ENCODE results near the gene VPS13A. TPM values are rescaled to one million over a fixed set of nuclear protein-coding genes. Genes with fewer than 3 reads are reported as not detected.
A peak's percentile ranks its signal among the peaks of the same experiment; 100 is the strongest.

Gene VPS13A
- total RNA-seq, 1 experiment from 2014 or later: 9.9 TPM

DNA sequence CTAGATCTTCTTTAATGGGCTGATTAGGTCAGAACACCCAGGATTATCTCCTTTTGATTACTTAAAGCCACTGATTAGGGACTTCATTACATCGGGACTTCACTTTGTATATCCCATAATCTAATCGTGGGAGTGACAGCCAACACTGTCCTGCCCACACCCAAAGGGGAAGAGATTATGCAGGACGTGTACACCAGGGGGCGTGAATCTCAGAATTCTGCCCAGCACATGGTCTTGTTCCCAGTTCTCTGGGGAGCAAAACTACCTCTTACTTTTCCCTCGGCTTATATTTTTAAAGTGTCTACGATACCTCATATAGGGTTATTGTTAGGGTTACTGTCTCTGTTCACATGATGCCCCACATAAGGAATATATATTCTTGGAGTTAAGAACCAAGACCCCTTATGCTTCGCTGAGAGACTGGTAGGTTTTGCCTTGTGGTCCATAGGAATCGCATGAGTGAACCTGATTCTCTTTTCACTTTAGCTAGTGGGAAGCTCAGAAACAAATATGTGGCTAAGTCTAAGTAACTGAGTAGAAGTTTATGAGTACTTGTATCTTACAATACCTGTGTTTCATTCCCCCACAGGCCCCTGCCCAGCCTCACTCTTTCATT lies 278.1 kb downstream of the VPS13A start:
- DNase-seq (ENCODE audit: low read depth): peak; percentile 36

DNA sequence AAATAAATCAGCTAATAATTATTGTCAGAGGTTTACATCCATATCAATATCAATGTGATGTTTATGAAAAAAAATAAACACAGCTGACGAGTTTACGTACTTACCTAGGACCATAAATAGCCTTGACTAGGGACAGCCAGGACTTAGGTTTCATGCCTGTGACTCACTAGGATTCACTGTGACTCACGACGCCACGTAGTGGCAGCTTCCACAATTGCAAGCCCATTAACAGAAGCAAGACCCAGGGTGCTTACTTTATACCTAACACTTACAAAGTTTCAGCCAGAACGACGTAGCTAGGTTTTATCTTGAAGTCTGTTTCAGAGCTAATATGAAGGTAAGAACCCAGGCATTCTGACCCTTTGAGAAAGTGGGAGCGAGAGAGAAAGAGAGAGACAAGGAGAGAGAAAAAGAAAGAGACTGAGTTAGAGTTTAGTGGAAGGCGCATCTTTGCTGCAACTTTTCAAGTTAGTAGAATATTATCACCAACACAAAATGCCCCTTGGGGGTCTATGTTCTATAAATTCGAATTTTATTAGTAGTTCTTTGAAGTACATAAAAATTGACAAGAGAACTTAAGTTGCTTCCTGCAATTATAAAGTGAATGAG lies 279.6 kb downstream of the VPS13A start:
- DNase-seq (ENCODE audit: low read depth): peak; percentile 68

GRCh38 chr9:77457916-77458592 lies 280.7 kb downstream of the VPS13A start:
- peak; percentile 47 for DNase-seq (ENCODE audit: low read depth)

DNA sequence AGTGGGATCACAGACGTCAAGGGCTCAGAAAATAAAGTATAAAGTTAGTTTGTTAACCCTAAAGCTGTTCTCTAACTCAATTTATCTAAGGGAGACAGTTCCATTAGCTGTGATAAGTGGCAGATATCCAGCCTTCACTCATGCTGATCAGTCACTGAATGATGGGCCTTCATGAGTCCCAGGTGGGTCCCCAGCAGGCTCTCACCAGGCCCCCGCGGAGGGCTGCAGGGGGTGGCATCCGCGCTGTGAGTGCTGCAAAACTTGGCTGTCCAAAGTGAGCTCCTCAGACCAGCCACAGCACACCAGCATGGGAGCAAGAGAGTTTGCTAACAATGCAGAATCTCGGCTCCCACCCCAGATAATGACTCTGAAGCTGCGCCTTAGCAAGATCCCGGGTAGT lies 283.6 kb downstream of the VPS13A start:
- no peak for DNase-seq (ENCODE audit: low read depth)

- no peak for DNase-seq (ENCODE audit: low read depth)
These were observed 284.7 kb downstream of the VPS13A start for GRCh38 chr9:77462066-77462465.

DNA sequence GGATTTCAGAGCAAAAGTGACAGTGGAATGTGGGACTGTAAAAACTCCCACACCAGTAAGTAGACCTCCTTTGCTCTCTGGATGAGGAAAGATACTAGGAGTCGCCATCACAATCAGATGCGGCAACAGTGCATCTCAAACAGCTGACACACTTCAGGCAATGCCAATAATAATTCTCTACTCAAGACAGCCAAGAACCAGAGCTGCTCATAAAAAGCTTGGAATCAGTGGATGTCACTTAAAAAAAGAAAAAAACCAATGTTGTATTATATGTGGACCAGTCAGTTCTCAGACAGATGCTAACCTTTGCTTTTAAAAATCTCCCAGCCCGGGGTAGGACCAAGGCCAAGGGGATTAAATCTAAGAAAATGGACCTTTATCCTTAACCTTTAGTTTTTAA lies 285.8 kb downstream of the VPS13A start:
- DNase-seq (ENCODE audit: low read depth): no peak

GRCh38 chr9:77464661-77465060 lies 287.3 kb downstream of the VPS13A start:
- no peak for DNase-seq (ENCODE audit: low read depth)

GRCh38 chr9:77469515-77470231 lies 292.3 kb downstream of the VPS13A start:
- DNase-seq (ENCODE audit: low read depth): no peak

Other genes starting within 250 kb of the VPS13A start
- gene FOXB2, start 157.9 kb upstream of the VPS13A start, total RNA-seq (2014; rRNA removed; shearing (Covaris generic)): not detected in 2 replicates

Measured in HT1080 (cell line).